CD4-positive, alpha-beta T cell (primary cell): ENCODE results near the gene JUP. TPM values are rescaled to one million over a fixed set of nuclear protein-coding genes. Genes with fewer than 3 reads are reported as not detected.

Experiments
- ATAC-seq: fragments of 200-7000 bp; cut with Tn5 transposase; one replicate; pipeline ENCODE4 v1.10.0; 2022; ENCODE audit warnings: mild to moderate bottlenecking; ENCODE audit not compliant: poor library complexity
- CTCF ChIA-PET: fragments of 350-600 bp; sonication (Branson Sonifier 250); formaldehyde crosslinking; loops from one replicate; lab custom pipeline; 2021; ENCODE audit warnings: antibody characterized with exemption, inconsistent platforms; lab: Charles Lee
- POLR2A ChIA-PET: fragments of 350-600 bp; sonication (Branson Sonifier 250); formaldehyde crosslinking; loops from one replicate; lab custom pipeline; 2021; ENCODE audit warnings: antibody characterized with exemption, inconsistent platforms; lab: Charles Lee
- DNase-seq, 14 experiments: peaks; one replicate each; pipeline ENCODE4 v3.0.0-alpha.2; 2013 to 2020; ENCODE audit warnings: mixed read lengths in 2 of 14
- H3K27ac ChIP-seq, 2 donors: one replicate each; pipeline versions ENCODE4 v1.5.1 to v1.7.0; 2013; ENCODE audit warnings: low read length in 2 of 2, low read depth in 1 of 2, mild to moderate bottlenecking in 1 of 2
- H3K27me3 ChIP-seq, 2 experiments: 1 replicate in 1 of 2; 2 replicates in 1 of 2; pipeline versions ENCODE4 v1.6.1 to v1.7.0; 2013; ENCODE audit warnings: low read length in 2 of 2, control low read depth in 1 of 2, mild to moderate bottlenecking in 1 of 2, moderate library complexity in 1 of 2; ENCODE audit not compliant: insufficient read depth in 2 of 2, control insufficient read depth in 1 of 2
- H3K36me3 ChIP-seq: one replicate; pipeline ENCODE4 v1.6.1; 2013; ENCODE audit warnings: low read length, control low read depth; ENCODE audit not compliant: insufficient read depth
- H3K4me1 ChIP-seq: one replicate; pipeline ENCODE4 v1.6.1; 2013; ENCODE audit warnings: low read length, control low read depth; ENCODE audit not compliant: insufficient read depth
- H3K4me3 ChIP-seq: one replicate; pipeline ENCODE4 v1.5.1; 2013; ENCODE audit warnings: mild to moderate bottlenecking, low read length, moderate library complexity
- H3K9me3 ChIP-seq, 2 experiments: 1 replicate in 1 of 2; 2 replicates in 1 of 2; pipeline versions ENCODE4 v1.6.1 to v1.7.0; 2013; ENCODE audit warnings: low read length in 2 of 2, mild to moderate bottlenecking in 2 of 2, control low read depth in 1 of 2, moderate library complexity in 1 of 2; ENCODE audit not compliant: control insufficient read depth in 1 of 2, insufficient read depth in 1 of 2
- H3K27ac Mint-ChIP-seq: one replicate; pipeline ENCODE4 v1.8.0; 2020; ENCODE audit warnings: mixed read lengths
- H3K27me3 Mint-ChIP-seq: one replicate; pipeline ENCODE4 v1.8.0; 2021; ENCODE audit warnings: mixed read lengths
- H3K36me3 Mint-ChIP-seq: one replicate; pipeline ENCODE4 v1.8.0; 2021; ENCODE audit warnings: low read depth, mixed read lengths
- H3K4me1 Mint-ChIP-seq: one replicate; pipeline ENCODE4 v1.8.0; 2021; ENCODE audit warnings: low read depth, mixed read lengths
- H3K4me3 Mint-ChIP-seq: one replicate; pipeline ENCODE4 v1.8.0; 2020; ENCODE audit warnings: mild to moderate bottlenecking, mixed read lengths
- H3K9me3 Mint-ChIP-seq: one replicate; pipeline ENCODE4 v1.8.0; 2020; ENCODE audit warnings: mixed read lengths
- intact Hi-C, 2 experiments: fragments of 100-400 bp; cut with DNase I in 1 of 2; cut with micrococcal nuclease in 1 of 2; formaldehyde crosslinking; loops; one replicate each; pipeline versions ENCODE4 v1.15.1 to v1.9.0; 2023 to 2025; cut with DNase I, micrococcal nuclease
- total RNA-seq, 174 experiments: library from RNA in 2 of 174; stranded (reverse) in 2 of 174; gene quantifications; one replicate each; pipeline ENCODE4 v1.2.3 and lab custom pipeline; 2021 to 2026
- TF ChIP-seq, protein P1 (sequence below): fragments of 200-600 bp; IDR thresholded peaks from one replicate; pipeline ENCODE4 v1.8.0; 2022; ENCODE audit warnings: antibody characterized with exemption, mild to moderate bottlenecking

Gene JUP
- total RNA-seq, 2 experiments from 2014 or later, result 0.88 to 1.1 TPM

DNA sequence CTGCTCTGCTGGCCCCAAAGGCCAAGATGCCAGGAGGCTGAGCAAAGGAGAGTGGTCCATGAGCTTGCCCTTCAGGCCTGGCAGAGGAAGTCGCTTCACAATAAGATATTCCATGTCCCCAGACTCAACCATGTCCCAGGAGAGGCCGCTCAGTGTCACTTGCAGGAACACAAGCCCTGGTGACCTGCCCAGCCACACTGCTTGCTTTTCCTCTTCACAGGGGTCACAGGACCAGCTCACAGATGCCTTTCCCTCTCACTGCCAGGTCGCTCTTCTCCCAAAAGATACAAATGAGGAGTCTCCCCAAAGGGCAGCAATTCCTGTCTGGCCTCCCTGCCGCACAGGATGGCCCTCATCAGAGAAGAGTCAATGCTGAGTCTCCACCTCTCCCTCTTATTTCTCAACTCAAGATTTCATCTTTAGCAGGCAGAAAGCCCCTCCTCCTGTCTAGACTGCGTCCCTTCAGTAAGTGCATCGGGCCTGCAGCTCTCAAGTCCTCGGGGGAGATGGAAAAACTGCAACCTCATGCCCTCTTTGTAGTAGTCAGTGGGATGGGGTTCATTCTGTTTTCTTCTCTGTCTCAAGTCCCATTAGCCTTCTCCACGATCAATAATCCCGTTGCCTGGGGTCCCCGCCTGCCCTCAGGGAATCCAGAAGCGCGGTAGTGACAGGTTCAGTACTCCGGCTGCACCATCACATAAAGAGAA lies 5.0 kb downstream of the JUP start:
- H3K4me3 Mint-ChIP-seq, result no peak overlapping the region

DNA sequence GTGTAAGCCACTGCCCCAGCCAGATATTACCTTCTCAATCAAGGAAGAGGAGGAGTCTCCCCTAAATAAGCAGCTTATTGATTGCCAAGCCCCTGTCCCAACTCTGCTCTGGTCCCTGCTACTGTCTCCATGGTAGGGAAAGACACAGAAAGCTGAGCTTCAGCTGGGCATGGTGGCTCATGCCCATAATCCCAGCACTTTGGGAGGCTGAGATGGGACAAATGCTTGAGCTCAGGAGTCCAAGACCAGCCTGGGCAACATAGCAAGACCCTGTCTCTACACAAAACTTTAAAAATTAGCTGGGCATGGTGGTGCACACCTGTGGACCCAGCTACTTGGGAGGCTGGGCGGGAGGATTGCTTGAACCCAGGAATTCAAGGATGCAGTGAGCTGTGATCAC lies 6.6 kb downstream of the JUP start:
- Mint-ChIP-seq H3K4me1 (peaks cover under 1% of the 10 kb centered on the region), H3K9me3 (no peaks in the 10 kb centered on the region), H3K27ac (no peak overlapping the region), H3K27me3 (peaks cover 27% of the 10 kb centered on the region), H3K4me3 (no peak overlapping the region), H3K36me3 (no peaks in the 10 kb centered on the region)
- no peak overlapping the region for H3K4me3 ChIP-seq
- CTCF ChIA-PET, result interaction anchor here (0.8 kb wide), 1 partner anchor 9 kb away, joined by 3 read pairs; no protein-coding TSS in a partner anchor
- no peaks in the 10 kb centered on the region for H3K36me3 ChIP-seq
- H3K4me1 ChIP-seq, result peaks cover 3% of the 10 kb centered on the region
- intact Hi-C loops, result no loop called here
- no peak for ATAC-seq
- peaks cover 14 to 18% of the 10 kb centered on the region in 2 experiments for H3K27me3 ChIP-seq
- no peak for DNase-seq
- TF ChIP-seq, protein P1, sequence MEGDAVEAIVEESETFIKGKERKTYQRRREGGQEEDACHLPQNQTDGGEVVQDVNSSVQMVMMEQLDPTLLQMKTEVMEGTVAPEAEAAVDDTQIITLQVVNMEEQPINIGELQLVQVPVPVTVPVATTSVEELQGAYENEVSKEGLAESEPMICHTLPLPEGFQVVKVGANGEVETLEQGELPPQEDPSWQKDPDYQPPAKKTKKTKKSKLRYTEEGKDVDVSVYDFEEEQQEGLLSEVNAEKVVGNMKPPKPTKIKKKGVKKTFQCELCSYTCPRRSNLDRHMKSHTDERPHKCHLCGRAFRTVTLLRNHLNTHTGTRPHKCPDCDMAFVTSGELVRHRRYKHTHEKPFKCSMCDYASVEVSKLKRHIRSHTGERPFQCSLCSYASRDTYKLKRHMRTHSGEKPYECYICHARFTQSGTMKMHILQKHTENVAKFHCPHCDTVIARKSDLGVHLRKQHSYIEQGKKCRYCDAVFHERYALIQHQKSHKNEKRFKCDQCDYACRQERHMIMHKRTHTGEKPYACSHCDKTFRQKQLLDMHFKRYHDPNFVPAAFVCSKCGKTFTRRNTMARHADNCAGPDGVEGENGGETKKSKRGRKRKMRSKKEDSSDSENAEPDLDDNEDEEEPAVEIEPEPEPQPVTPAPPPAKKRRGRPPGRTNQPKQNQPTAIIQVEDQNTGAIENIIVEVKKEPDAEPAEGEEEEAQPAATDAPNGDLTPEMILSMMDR, result no peak
- POLR2A ChIA-PET, result no interaction called here
- no peaks in the 10 kb centered on the region for H3K9me3 ChIP-seq
- no peak overlapping the region for H3K27ac ChIP-seq

More for the DNA sequence above, 5.0 kb downstream of the JUP start:
- H3K4me3 ChIP-seq, result no peak overlapping the region
- intact Hi-C loops, result no loop called here
- DNase-seq, result no peak
- no peaks in the 10 kb centered on the region for H3K9me3 Mint-ChIP-seq
- peaks cover 0 to 5% of the 10 kb centered on the region in 2 experiments for H3K9me3 ChIP-seq
- TF ChIP-seq, protein P1, result no peak
- ChIA-PET POLR2A (no interaction called here), CTCF (no interaction called here)
- ATAC-seq, result no peak
- H3K4me1 ChIP-seq, result peaks cover 19% of the 10 kb centered on the region
- peaks cover 33% of the 10 kb centered on the region for H3K27me3 Mint-ChIP-seq
- no peak overlapping the region for H3K27ac ChIP-seq
- H3K27me3 ChIP-seq, result peaks cover 22 to 29% of the 10 kb centered on the region in 2 experiments
- peaks cover 5% of the 10 kb centered on the region for H3K4me1 Mint-ChIP-seq
- no peaks in the 10 kb centered on the region for H3K36me3 Mint-ChIP-seq
- no peaks in the 10 kb centered on the region for H3K36me3 ChIP-seq
- no peak overlapping the region for H3K27ac Mint-ChIP-seq

DNA sequence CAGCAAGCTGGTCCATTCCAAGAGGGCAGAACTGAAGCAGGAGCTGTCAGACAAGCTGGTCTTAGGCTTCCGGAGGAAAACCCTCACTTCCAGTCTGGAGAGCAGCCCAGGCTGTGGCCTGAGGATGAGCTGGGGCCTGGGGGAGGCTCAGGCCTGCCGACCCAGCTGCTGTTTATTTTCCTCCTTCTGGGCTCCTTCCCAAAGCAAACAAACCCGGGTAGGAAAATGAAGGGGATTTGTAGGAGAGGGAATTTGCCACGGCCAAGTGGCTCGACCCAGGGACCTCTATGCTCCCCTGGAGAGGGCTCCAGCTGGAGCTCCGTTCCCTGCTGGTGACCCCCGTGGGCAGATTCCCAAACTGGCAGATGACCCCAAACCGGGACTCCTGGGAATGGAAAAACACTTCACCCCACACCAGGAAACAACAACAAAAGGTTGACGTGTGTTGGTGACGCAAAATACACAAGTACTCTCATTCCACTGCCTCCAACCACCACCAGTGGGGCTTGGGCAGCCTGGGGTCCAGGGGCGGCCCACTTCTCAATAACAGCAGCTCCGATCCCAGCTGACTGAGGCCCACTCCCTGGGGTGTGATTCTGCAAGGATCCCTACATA lies 8.8 kb downstream of the JUP start:
- no peak overlapping the region for H3K27ac Mint-ChIP-seq
- Histone ChIP-seq H3K9me3 (no peaks in the 10 kb centered on the region), H3K27ac (no peak overlapping the region), H3K4me3 (no peak overlapping the region), H3K36me3 (no peaks in the 10 kb centered on the region), H3K27me3 (peaks cover 4 to 6% of the 10 kb centered on the region in 2 experiments), H3K4me1 (no peaks in the 10 kb centered on the region)
- no peaks in the 10 kb centered on the region for H3K36me3 Mint-ChIP-seq
- no peak overlapping the region for H3K4me3 Mint-ChIP-seq
- intact Hi-C loops, result no loop called here
- peaks cover 14% of the 10 kb centered on the region for H3K27me3 Mint-ChIP-seq
- ChIA-PET CTCF (no interaction called here), POLR2A (no interaction called here)
- no peak for ATAC-seq
- H3K9me3 Mint-ChIP-seq, result no peaks in the 10 kb centered on the region
- no peaks in the 10 kb centered on the region for H3K4me1 Mint-ChIP-seq
- TF ChIP-seq, protein P1, result no peak
- DNase-seq, result no peak
